ENCODE data around the gene RPL15. TPM values are rescaled to one million over a fixed set of nuclear protein-coding genes. Genes with fewer than 3 reads are reported as not detected.

RPL15 gene
- polyA plus RNA-seq, 2 of the 4 experiments (the other 2 are of a cell fraction), result 2,178 to 2,933 TPM

DNA sequence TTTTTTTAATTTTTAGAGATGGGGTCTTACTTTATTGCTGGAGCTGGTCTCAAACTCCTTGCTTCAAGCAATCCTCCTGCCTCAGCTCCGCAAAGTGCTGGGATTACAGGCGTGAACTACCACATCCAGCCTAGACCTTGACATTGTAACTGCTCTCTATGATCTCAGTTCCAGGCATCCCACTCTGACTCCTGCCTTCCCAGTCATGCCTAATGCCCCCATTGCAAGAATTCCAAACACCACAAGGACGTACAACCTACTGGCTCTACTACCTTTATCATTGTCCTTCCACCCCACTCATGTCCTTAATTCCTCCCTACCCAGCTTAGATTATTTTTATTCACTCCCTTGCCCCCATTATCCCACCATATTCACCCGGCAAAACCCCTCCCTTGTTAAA lies 21.8 kb upstream of the RPL15 start:
- no peak for FAIRE-seq
- TF ChIP-seq CEBPB (IDR thresholded peaks at IDR 0.05) (no peak), RNF2 (IDR thresholded peaks at IDR 0.05; ENCODE audit: borderline replicate concordance, low read depth) (no peak), RFX5 (IDR thresholded peaks at IDR 0.05) (no peak), EHF (CRISPR knock-in tag; IDR thresholded peaks at IDR 0.05) (no peak), NPAS2 (CRISPR knock-in tag; IDR thresholded peaks at IDR 0.05; ENCODE audit: borderline replicate concordance) (no peak), ESRRA (IDR thresholded peaks at IDR 0.05; ENCODE audit: borderline replicate concordance, low read length) (no peak), EP300 (IDR thresholded peaks at IDR 0.05) (no peak), KDM1A (IDR thresholded peaks at IDR 0.05; ENCODE audit: low read depth) (no peak), HOXB13 (CRISPR knock-in tag; IDR thresholded peaks at IDR 0.05; ENCODE audit: low read depth) (no peak), CBX8 (IDR thresholded peaks at IDR 0.05) (no peak), EHMT2 (IDR thresholded peaks at IDR 0.05; ENCODE audit: low read depth) (no peak), RAD21 (conservative IDR thresholded peaks at IDR 0.05 in 1 of 2, IDR thresholded peaks at IDR 0.05 in 1 of 2) (no peak), ZSCAN20 (CRISPR knock-in tag; IDR thresholded peaks at IDR 0.05) (no peak), MAFK (IDR thresholded peaks at IDR 0.05; ENCODE audit: partially characterized antibody) (no peak), HOXA7 (CRISPR knock-in tag; IDR thresholded peaks at IDR 0.05) (no peak), SREBF2 (IDR thresholded peaks at IDR 0.05) (no peak), ZNF302 (CRISPR knock-in tag; IDR thresholded peaks at IDR 0.05) (no peak), BCL3 (IDR thresholded peaks at IDR 0.05) (no peak)
- DNase-seq (ENCODE audit: low read depth in 1 of 2, low spot score in 1 of 2), result no peak
- Histone ChIP-seq H3K4me3 (no peak overlapping the region), H3K4me2 (no peak overlapping the region), H3K9me3 (no peaks in the 10 kb centered on the region; the same call in 2 of the 3 replicates), H3K4me1 (no peaks in the 10 kb centered on the region), H3K27ac (no peak overlapping the region)
- ChIA-PET CTCF (no interaction called here), POLR2A (interaction anchor here (2.1 kb wide), 1 partner anchor 22 kb away, joined by 15 read pairs; the partner anchor contains the start of genes NKIRAS1 and RPL15)
- WGBS (ENCODE audit: missing lambda C conversion rate), result 95% methylated on average over 4 of the region's 4 CpGs
- no peak for ATAC-seq

DNA sequence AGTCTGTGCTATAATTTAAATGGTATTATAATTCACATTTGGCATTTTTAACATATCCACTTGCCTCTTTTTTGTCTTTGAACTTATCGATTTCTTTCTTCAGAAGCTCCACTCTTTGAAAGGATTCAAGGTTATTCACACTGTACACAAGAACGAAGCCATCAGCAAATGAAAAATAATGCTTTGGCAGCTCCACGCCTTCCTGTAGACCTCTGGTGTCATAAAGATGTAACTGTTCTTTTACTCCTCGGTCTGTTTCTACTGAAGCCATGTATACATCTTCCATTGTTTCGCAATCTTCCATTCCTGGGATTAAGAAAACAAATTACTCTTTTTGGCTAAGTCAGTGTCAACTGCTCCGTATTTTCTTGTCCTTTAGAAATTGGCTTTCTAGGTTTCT lies 16.2 kb upstream of the RPL15 start:
- H3K27ac ChIP-seq, result no peak overlapping the region
- peak; percentile 69 to 78 for ATAC-seq
- H3K4me1 ChIP-seq, result no peaks in the 10 kb centered on the region; the same call in 2 of the 3 replicates
- POLR2A ChIA-PET, result interaction anchor here (1.0 kb wide), 1 partner anchor 16 kb away, joined by 3 read pairs; the partner anchor contains the start of genes NKIRAS1 and RPL15
- CTCF ChIA-PET, result interaction anchor here (4.6 kb wide), 1 partner anchor 11 kb away, joined by 26 read pairs; no protein-coding TSS in a partner anchor
- TF ChIP-seq CEBPB (IDR thresholded peaks at IDR 0.05), result peak; percentile 69 to 92; a peak in 3 of 4 replicates
- no peak for TF ChIP-seq BHLHE40 (IDR thresholded peaks at IDR 0.05; ENCODE audit: low read depth, low read length)
- no peak for TF ChIP-seq GATA3 (IDR thresholded peaks at IDR 0.05; ENCODE audit: borderline replicate concordance)
- TF ChIP-seq RAD21 (conservative IDR thresholded peaks at IDR 0.05 in 1 of 2, IDR thresholded peaks at IDR 0.05 in 1 of 2), result peak in 1 of 2 experiments; percentile 7; a peak in 1 of 5 replicates
- no peak for TF ChIP-seq PHF8 (IDR thresholded peaks at IDR 0.05; ENCODE audit: borderline replicate concordance, low read depth)
- no peaks in the 10 kb centered on the region; the same call in 2 of the 3 replicates for H3K9me3 ChIP-seq
- DNase-seq (ENCODE audit: low read depth in 1 of 2, low spot score in 1 of 2), result peak; percentile 32 to 35
- no peak overlapping the region for H3K4me3 ChIP-seq
- FAIRE-seq, result no peak
- 76% methylated on average over 6 of the region's 6 CpGs for WGBS (ENCODE audit: missing lambda C conversion rate)
- no peak overlapping the region for H3K4me2 ChIP-seq

DNA sequence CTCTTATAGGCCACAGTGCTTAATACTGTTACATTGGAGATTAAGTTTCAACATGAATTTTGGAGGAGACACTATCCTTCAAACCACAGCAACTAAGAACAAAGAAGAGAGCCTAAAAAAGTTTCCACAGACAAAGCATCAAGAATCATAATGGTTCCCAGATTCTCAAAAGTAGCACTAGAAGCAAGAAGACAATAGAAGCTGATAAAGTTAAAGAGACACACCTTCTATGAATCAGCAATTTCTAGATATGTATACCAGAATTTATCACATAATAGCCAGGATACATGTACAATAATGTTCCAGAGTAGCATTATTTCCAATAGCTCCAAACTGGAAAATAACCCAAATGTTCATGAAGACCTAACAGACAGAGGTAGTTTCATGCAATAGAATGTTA lies 12.4 kb upstream of the RPL15 start:
- ATAC-seq, result no peak
- POLR2A ChIA-PET, result interaction anchor here (0.8 kb wide), 1 partner anchor 12 kb away, joined by 3 read pairs; the partner anchor contains the start of genes NKIRAS1 and RPL15
- Histone ChIP-seq H3K27ac (no peak overlapping the region), H3K4me1 (no peaks in the 10 kb centered on the region; the same call in 2 of the 3 replicates), H3K9me3 (no peaks in the 10 kb centered on the region), H3K4me3 (no peak overlapping the region), H3K4me2 (no peak overlapping the region)
- no peak for FAIRE-seq
- TF ChIP-seq, protein P1, sequence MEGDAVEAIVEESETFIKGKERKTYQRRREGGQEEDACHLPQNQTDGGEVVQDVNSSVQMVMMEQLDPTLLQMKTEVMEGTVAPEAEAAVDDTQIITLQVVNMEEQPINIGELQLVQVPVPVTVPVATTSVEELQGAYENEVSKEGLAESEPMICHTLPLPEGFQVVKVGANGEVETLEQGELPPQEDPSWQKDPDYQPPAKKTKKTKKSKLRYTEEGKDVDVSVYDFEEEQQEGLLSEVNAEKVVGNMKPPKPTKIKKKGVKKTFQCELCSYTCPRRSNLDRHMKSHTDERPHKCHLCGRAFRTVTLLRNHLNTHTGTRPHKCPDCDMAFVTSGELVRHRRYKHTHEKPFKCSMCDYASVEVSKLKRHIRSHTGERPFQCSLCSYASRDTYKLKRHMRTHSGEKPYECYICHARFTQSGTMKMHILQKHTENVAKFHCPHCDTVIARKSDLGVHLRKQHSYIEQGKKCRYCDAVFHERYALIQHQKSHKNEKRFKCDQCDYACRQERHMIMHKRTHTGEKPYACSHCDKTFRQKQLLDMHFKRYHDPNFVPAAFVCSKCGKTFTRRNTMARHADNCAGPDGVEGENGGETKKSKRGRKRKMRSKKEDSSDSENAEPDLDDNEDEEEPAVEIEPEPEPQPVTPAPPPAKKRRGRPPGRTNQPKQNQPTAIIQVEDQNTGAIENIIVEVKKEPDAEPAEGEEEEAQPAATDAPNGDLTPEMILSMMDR (IDR thresholded peaks at IDR 0.05), result no peak
- TF ChIP-seq MAFK (IDR thresholded peaks at IDR 0.05; ENCODE audit: partially characterized antibody), result peak; percentile 25
- no peak for DNase-seq (ENCODE audit: low read depth in 1 of 2, low spot score in 1 of 2)
- CTCF ChIA-PET, result interaction anchor here (1.0 kb wide), 1 partner anchor 16 kb away, joined by 3 read pairs; no protein-coding TSS in a partner anchor
